ENCODE measurements around the gene AKAP6. TPM values are rescaled to one million over a fixed set of nuclear protein-coding genes. Genes with fewer than 3 reads are reported as not detected.

AKAP6 gene
- total RNA-seq, 2 experiments from 2014 or later: 1.2 to 1.4 TPM

GRCh38 chr14:32677129-32677780 is 348.2 kb downstream of the AKAP6 start:
- no peak for DNase-seq
- H3K27ac Mint-ChIP-seq: no peak overlapping the region
- H3K9me3 Mint-ChIP-seq: peaks cover 1% of the 10 kb centered on the region
- ATAC-seq: no peak
- H3K4me3 Mint-ChIP-seq: no peak overlapping the region
- intact Hi-C loops (cut with micrococcal nuclease): no loop called here
- TF ChIP-seq CTCF (IDR thresholded peaks at IDR 0.05): no peak
- H3K4me1 Mint-ChIP-seq (ENCODE audit: low read depth): no peaks in the 10 kb centered on the region
- H3K36me3 Mint-ChIP-seq (ENCODE audit: low read depth): no peaks in the 10 kb centered on the region
- ChIA-PET POLR2A (no interaction called here), CTCF (no interaction called here)
- H3K27me3 Mint-ChIP-seq: no peaks in the 10 kb centered on the region

DNA sequence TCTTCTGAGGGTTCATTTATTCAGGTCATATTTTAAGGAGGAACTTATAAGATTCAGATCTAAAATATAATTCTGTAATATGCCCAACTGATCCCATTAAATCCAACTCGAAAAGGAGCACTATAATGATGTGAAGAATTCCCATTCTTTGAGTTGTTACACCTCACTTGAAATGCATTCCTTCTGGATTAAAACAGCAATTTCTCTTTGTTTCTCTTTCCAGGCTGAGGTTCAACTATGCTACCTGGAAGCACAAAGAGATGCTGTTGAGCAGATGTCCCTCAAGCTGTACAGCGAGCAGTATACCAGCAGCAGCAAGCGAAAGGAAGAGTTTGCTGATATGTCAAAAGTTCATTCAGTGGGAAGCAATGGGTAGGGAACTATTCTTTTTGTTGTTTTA is 349.0 kb downstream of the AKAP6 start:
- Mint-ChIP-seq H3K9me3 (peaks cover 1% of the 10 kb centered on the region), H3K27me3 (no peaks in the 10 kb centered on the region), H3K4me3 (no peak overlapping the region), H3K27ac (no peak overlapping the region), H3K4me1 (ENCODE audit: low read depth) (no peaks in the 10 kb centered on the region), H3K36me3 (ENCODE audit: low read depth) (no peaks in the 10 kb centered on the region)
- ChIA-PET POLR2A (no interaction called here), CTCF (no interaction called here)
- ATAC-seq: no peak
- intact Hi-C loops (cut with micrococcal nuclease): no loop called here
- no peak for TF ChIP-seq CTCF (IDR thresholded peaks at IDR 0.05)
- DNase-seq: no peak

DNA sequence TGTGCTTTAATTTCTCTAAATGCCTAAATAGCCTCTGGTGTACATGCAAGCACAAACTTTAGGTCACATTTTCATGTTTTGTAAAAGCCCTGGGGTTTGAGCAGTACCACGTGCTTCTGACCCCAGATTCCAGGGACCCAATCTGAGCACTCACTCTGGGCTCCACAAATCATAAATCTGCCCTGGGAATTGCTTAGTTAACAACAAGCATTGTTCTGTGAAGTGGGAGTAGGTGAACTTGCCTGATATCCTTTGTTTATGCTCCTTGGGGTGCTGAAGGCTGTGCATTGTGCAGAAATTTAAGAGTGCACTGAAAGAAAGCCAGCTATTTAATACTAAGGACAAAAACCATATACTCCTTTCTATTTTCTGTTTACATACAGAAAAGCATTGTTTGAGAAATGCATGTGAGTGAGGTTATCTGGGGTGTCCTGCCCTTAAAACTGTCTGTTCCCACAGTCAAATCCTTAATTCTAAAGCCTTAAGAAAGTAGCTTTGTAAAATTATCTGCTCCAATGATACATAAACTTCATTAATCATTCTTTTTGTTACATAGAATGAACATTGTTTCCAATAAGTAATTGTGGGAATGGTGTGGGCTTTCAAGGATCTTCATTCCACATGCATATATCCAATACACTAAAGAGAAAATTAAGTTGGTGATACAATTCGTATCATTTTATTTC is 351.0 kb downstream of the AKAP6 start:
- POLR2A ChIA-PET: no interaction called here
- intact Hi-C loops (cut with micrococcal nuclease): no loop called here
- H3K27me3 Mint-ChIP-seq: no peaks in the 10 kb centered on the region
- no peaks in the 10 kb centered on the region for H3K4me1 Mint-ChIP-seq (ENCODE audit: low read depth)
- H3K9me3 Mint-ChIP-seq: no peaks in the 10 kb centered on the region
- no peak for ATAC-seq
- H3K27ac Mint-ChIP-seq: no peak overlapping the region
- DNase-seq: no peak
- CTCF ChIA-PET: no interaction called here
- no peaks in the 10 kb centered on the region for H3K36me3 Mint-ChIP-seq (ENCODE audit: low read depth)
- TF ChIP-seq CTCF (IDR thresholded peaks at IDR 0.05): no peak
- H3K4me3 Mint-ChIP-seq: no peak overlapping the region

DNA sequence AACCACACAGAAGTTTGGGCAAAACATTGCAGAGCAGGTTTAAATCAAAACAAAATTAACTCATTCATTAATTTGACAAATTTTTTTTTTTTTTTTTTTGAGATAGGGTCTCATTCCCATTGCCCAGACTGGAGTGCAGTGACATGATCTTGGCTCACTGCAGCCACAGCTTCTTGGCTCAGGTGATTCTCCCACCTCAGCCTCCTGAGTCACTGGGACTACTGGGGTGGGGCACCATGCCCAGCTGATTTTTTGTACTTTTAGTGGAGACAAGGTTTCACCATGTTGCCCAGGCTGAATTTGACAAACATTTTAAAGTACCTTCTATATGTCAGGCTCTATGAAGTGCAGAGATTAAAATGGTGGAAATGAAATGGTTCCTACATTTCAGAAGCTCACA is 352.5 kb downstream of the AKAP6 start:
- no peak overlapping the region for H3K4me3 Mint-ChIP-seq
- no peak overlapping the region for H3K27ac Mint-ChIP-seq
- H3K36me3 Mint-ChIP-seq (ENCODE audit: low read depth): no peaks in the 10 kb centered on the region
- no peak for DNase-seq
- no peak for ATAC-seq
- H3K9me3 Mint-ChIP-seq: no peaks in the 10 kb centered on the region
- intact Hi-C loops (cut with micrococcal nuclease): no loop called here
- H3K27me3 Mint-ChIP-seq: no peaks in the 10 kb centered on the region
- CTCF ChIA-PET: no interaction called here
- no peak for TF ChIP-seq CTCF (IDR thresholded peaks at IDR 0.05)
- no peaks in the 10 kb centered on the region for H3K4me1 Mint-ChIP-seq (ENCODE audit: low read depth)
- POLR2A ChIA-PET: no interaction called here

- Mint-ChIP-seq H3K9me3 (no peaks in the 10 kb centered on the region), H3K27me3 (no peaks in the 10 kb centered on the region), H3K4me3 (no peak overlapping the region), H3K36me3 (ENCODE audit: low read depth) (no peaks in the 10 kb centered on the region), H3K27ac (no peak overlapping the region), H3K4me1 (ENCODE audit: low read depth) (no peaks in the 10 kb centered on the region)
- ATAC-seq (no peak), DNase-seq (no peak)
- POLR2A ChIA-PET: no interaction called here
- no peak for TF ChIP-seq CTCF (IDR thresholded peaks at IDR 0.05)
- intact Hi-C loops (cut with micrococcal nuclease): no loop called here
- CTCF ChIA-PET: no interaction called here
These were observed 353.1 kb downstream of the AKAP6 start for GRCh38 chr14:32682214-32682613.
